ENCODE data around the gene SCYGR1.

DNA sequence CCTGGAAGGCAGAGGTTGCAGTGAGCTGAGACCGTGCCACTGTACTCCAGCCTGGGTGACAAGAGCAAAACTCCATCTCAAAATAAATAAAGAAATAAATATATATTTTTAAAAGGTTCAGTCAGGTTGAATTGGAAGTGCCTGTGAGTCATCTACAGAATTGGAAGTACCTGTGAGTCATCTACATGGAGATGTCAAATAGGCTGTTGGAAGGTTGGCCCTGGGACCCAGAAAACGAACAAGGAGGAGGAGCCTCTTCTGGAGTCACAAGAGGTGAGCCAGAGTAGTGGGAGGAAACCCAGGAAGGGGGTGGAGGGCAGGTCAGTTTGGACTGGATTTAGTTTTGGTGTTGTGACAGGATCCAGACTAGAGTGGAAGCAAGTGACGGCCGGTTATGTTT lies 15.2 kb upstream of the SCYGR1 start:
- TF ChIP-seq, protein P1, sequence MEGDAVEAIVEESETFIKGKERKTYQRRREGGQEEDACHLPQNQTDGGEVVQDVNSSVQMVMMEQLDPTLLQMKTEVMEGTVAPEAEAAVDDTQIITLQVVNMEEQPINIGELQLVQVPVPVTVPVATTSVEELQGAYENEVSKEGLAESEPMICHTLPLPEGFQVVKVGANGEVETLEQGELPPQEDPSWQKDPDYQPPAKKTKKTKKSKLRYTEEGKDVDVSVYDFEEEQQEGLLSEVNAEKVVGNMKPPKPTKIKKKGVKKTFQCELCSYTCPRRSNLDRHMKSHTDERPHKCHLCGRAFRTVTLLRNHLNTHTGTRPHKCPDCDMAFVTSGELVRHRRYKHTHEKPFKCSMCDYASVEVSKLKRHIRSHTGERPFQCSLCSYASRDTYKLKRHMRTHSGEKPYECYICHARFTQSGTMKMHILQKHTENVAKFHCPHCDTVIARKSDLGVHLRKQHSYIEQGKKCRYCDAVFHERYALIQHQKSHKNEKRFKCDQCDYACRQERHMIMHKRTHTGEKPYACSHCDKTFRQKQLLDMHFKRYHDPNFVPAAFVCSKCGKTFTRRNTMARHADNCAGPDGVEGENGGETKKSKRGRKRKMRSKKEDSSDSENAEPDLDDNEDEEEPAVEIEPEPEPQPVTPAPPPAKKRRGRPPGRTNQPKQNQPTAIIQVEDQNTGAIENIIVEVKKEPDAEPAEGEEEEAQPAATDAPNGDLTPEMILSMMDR (IDR thresholded peaks at IDR 0.05; ENCODE audit: poor library complexity, severe bottlenecking): no peak
- no peak for TF ChIP-seq POLR2AphosphoS5 (IDR thresholded peaks at IDR 0.05)
- TF ChIP-seq, protein P2, sequence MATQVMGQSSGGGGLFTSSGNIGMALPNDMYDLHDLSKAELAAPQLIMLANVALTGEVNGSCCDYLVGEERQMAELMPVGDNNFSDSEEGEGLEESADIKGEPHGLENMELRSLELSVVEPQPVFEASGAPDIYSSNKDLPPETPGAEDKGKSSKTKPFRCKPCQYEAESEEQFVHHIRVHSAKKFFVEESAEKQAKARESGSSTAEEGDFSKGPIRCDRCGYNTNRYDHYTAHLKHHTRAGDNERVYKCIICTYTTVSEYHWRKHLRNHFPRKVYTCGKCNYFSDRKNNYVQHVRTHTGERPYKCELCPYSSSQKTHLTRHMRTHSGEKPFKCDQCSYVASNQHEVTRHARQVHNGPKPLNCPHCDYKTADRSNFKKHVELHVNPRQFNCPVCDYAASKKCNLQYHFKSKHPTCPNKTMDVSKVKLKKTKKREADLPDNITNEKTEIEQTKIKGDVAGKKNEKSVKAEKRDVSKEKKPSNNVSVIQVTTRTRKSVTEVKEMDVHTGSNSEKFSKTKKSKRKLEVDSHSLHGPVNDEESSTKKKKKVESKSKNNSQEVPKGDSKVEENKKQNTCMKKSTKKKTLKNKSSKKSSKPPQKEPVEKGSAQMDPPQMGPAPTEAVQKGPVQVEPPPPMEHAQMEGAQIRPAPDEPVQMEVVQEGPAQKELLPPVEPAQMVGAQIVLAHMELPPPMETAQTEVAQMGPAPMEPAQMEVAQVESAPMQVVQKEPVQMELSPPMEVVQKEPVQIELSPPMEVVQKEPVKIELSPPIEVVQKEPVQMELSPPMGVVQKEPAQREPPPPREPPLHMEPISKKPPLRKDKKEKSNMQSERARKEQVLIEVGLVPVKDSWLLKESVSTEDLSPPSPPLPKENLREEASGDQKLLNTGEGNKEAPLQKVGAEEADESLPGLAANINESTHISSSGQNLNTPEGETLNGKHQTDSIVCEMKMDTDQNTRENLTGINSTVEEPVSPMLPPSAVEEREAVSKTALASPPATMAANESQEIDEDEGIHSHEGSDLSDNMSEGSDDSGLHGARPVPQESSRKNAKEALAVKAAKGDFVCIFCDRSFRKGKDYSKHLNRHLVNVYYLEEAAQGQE (IDR thresholded peaks at IDR 0.05; ENCODE audit: borderline replicate concordance): no peak
